Body of pancreas (tissue), 4 donors: ENCODE measurements around the gene CLIC6. TPM values are rescaled to one million over a fixed set of nuclear protein-coding genes. Genes with fewer than 3 reads are reported as not detected.

ENCODE experiments used
- ATAC-seq: fragments of 150-250 bp; one replicate; pipeline ENCODE4 v1.9.1; 2016
- DNase-seq, 4 donors: peaks; one replicate each; pipeline ENCODE4 v3.0.0-alpha.2; 2019
- H3K27ac ChIP-seq, 4 donors: fragments of 200-600 bp; sonication (generic); 1 replicate in 3 of 4; 2 replicates in 1 of 4; pipeline versions ENCODE4 v1.5.1 to v1.6.1; 2016 to 2019; ENCODE audit warnings: mild to moderate bottlenecking in 1 of 4, mixed read lengths in 1 of 4, moderate library complexity in 1 of 4
- H3K27me3 ChIP-seq, 2 donors: fragments of 200-600 bp; sonication (generic); one replicate each; pipeline ENCODE4 v1.6.0; 2016; ENCODE audit warnings: mild to moderate bottlenecking in 1 of 2
- H3K36me3 ChIP-seq, 2 donors: fragments of 200-600 bp; sonication (generic); replicated peaks in 1 of 2; 2 replicates each; pipeline ENCODE4 v1.5.1; 2016; ENCODE audit warnings: low read depth in 2 of 2; ENCODE audit not compliant: insufficient read depth in 1 of 2
- H3K4me1 ChIP-seq: fragments of 200-600 bp; sonication (generic); one replicate; pipeline ENCODE4 v1.6.0; 2016
- H3K4me3 ChIP-seq, 2 donors: fragments of 200-600 bp; sonication (generic); 1 replicate in 1 of 2; 2 replicates in 1 of 2; pipeline ENCODE4 v1.5.1; 2016 to 2019
- H3K9me3 ChIP-seq, 3 donors: fragments of 200-600 bp; sonication (generic); 1 replicate in 2 of 3; 2 replicates in 1 of 3; pipeline ENCODE4 v1.5.1; 2016
- CTCF ChIP-seq, 7 experiments: fragments of 450-650 bp in 4 of 7; fragments of 200-600 bp in 3 of 7; sonication (generic) in 3 of 7; IDR thresholded peaks; one replicate each; pipeline ENCODE4 v1.5.1; 2016 to 2019; ENCODE audit warnings: antibody characterized with exemption in 7 of 7
- POLR2A ChIP-seq, 3 donors: fragments of 450-650 bp; IDR thresholded peaks; one replicate each; pipeline ENCODE4 v1.6.1; 2016; ENCODE audit warnings: antibody characterized with exemption in 3 of 3, mild to moderate bottlenecking in 2 of 3
- WGBS, 2 donors: methylation state at CpG; one replicate each; pipeline ENCODE4 v1.1.5; 2017; 5-methylcytosine and 5-hydroxymethylcytosine counted together
- intact Hi-C: fragments of 100-400 bp; cut with DNase I; formaldehyde crosslinking; loops from one replicate; pipeline ENCODE4 v1.15.1; 2023
- total RNA-seq, 2 donors: library from RNA; depleted of rRNA; stranded (reverse); fragments of >200 nt; gene quantifications; one replicate each; pipeline ENCODE4 v1.1.0, GENCODE V29; 2016

CLIC6 gene
- total RNA-seq, 2 donors from 2014 or later: 0.99 to 1.8 TPM

GRCh38 chr21:34724857-34725195, 56.0 kb downstream of the CLIC6 start:
- intact Hi-C loops: no loop called here
- H3K27ac ChIP-seq: no peak overlapping the region
- no peaks in the 10 kb centered on the region for H3K36me3 ChIP-seq
- H3K4me1 ChIP-seq: peaks cover 32% of the 10 kb centered on the region
- H3K27me3 ChIP-seq: no peaks in the 10 kb centered on the region
- no peaks in the 10 kb centered on the region for H3K9me3 ChIP-seq
- WGBS, 2 donors: 89 to 91% methylated on average over 4 of the region's 4 CpGs
- ATAC-seq (no peak), DNase-seq (no peak)
- H3K4me3 ChIP-seq: no peak overlapping the region
- TF ChIP-seq POLR2A (IDR thresholded peaks at IDR 0.05) (no peak), CTCF (IDR thresholded peaks at IDR 0.05) (no peak)

GRCh38 chr21:34726627-34727337, 58.0 kb downstream of the CLIC6 start:
- DNase-seq: no peak

GRCh38 chr21:34728479-34728878, 59.7 kb downstream of the CLIC6 start:
- Histone ChIP-seq H3K36me3 (no peaks in the 10 kb centered on the region), H3K9me3 (no peaks in the 10 kb centered on the region), H3K4me3 (no peak overlapping the region), H3K27ac (peak overlapping the region; percentile 3 to 52 (median 32)), H3K27me3 (no peaks in the 10 kb centered on the region), H3K4me1 (peaks cover 24% of the 10 kb centered on the region)
- ATAC-seq (peak; percentile 86), DNase-seq (peak; percentile 31 to 75 (median 62))
- intact Hi-C loops: no loop called here
- TF ChIP-seq POLR2A (IDR thresholded peaks at IDR 0.05) (no peak), CTCF (IDR thresholded peaks at IDR 0.05) (no peak)
- 9 to 47% methylated on average over 3 of the region's 3 CpGs for WGBS, 2 donors

More at GRCh38 chr21:34726627-34727337, 58.0 kb downstream of the CLIC6 start:
- WGBS, 2 donors: 52 to 75% methylated on average over 5 of the region's 5 CpGs
- no peaks in the 10 kb centered on the region for H3K27me3 ChIP-seq
- peaks cover 32% of the 10 kb centered on the region for H3K4me1 ChIP-seq
- H3K4me3 ChIP-seq: no peak overlapping the region
- no peak for ATAC-seq
- no peaks in the 10 kb centered on the region for H3K36me3 ChIP-seq
- H3K9me3 ChIP-seq: no peaks in the 10 kb centered on the region
- intact Hi-C loops: no loop called here
- no peak for TF ChIP-seq CTCF (IDR thresholded peaks at IDR 0.05)
- no peak for TF ChIP-seq POLR2A (IDR thresholded peaks at IDR 0.05)
- H3K27ac ChIP-seq: no peak overlapping the region

- no peak overlapping the region for H3K27ac ChIP-seq
Measured at GRCh38 chr21:34730194-34730593, 61.4 kb downstream of the CLIC6 start.

More at GRCh38 chr21:34730194-34730593, 61.4 kb downstream of the CLIC6 start:
- no peak for TF ChIP-seq CTCF (IDR thresholded peaks at IDR 0.05)
- TF ChIP-seq POLR2A (IDR thresholded peaks at IDR 0.05): no peak
- intact Hi-C loops: no loop called here
- H3K4me1 ChIP-seq: peaks cover 8% of the 10 kb centered on the region
- no peak overlapping the region for H3K4me3 ChIP-seq
- no peaks in the 10 kb centered on the region for H3K27me3 ChIP-seq
- DNase-seq: no peak
- no peaks in the 10 kb centered on the region for H3K9me3 ChIP-seq
- WGBS, 2 donors: 76 to 77% methylated on average over 7 of the region's 7 CpGs
- ATAC-seq: no peak
- H3K36me3 ChIP-seq: no peaks in the 10 kb centered on the region
